Stimulated activated CD8-positive, alpha-beta memory T cell treated with anti-CD3 and anti-CD28 coated beads, Interleukin-15, amount 100 ng/mL, for 48 hours (primary cell): ENCODE data around the gene TPP2.

Experiments
- DNase-seq, 2 donors: peaks; one replicate each; pipeline ENCODE4 v3.0.0-alpha.2; 2020; ENCODE audit warnings: low read depth in 2 of 2

The TPP2 gene

DNA sequence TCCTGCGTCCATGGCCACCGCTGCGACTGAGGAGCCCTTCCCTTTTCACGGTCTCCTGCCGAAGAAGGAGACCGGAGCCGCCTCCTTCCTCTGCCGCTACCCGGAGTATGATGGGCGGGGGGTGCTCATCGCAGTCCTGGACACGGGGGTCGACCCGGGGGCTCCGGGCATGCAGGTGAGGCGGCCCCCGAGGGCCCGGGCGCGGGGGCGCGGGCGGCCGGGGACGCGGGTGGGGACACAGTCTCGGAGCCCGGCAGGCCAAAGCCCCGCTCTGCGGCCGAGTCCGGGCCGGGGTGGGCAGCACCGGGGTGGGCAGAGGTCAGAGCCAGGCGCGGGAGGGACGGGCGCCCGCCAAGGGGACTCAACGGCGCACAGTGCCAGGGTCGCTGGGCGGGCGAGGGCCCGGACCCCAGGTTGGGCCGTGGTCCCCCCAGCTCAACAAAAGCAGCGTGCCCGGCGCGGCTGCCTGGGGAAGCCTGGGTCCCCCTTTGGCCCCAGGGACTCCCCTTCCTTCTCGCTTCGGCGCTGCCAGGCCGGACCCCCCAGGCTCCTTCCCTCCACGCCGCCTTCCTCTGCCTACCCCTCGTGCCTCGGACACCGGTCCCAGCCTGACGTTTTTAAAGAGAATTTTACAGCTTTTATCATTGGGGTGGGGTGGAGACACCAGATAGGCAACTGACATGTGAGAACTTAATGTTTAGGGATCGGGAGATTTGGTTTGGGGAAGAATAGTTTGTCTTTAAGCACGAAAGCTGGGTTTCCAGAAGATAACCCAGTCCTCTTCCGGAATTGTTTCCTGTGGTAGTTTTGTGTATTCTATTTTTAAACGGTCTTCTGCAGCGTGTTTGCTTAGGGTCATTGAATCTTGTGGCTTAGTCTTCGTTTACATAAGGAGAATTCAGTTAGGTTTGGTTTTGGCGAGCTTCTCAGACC lies 509 bp downstream of the TPP2 start:
- no peak for DNase-seq

DNA sequence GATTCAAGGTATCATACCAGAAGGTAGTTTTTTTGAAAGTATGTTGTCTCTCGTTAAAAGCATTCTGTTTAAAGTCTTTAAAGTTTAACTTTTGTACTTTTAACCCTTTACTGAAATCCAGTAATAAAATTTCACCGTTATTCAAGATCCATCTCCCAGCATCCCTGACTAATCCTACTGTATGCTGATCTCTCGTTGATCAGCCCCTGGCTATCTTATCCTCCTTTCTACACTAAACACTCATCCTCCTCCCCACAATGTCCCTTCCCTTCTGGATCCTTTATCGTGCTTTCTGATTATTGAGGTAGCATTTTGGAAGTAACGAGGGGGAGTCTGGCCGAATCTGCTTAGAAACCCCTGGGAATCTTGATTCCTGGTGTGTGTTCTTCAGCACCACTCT lies 1.3 kb downstream of the TPP2 start:
- DNase-seq = no peak

DNA sequence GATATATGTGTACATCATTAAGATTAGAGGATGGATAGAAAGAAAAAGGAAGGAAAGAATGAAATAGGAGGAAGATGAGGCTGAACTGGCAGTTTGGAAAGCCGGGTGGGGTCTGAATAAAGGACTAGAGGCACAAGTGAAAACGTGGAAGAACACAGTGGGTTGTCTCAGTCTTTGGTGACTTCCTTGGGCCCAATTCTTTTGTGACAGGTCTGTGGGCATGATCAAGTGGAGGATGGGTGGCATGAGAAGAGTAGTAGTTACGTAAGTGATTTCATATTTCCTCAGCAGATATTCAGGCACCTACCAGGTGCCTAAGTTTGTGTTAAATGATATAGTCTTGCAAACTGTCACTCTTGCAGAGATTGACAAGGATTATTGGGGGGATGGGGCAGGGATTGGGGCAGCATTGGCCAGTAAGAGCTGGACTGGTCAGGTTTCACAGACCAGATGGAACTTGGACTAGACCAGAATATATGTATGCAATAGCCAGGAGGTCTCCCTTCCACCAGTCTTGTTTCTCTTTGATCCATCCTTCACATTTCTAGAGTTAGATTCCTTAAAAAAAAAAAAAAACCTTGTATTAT lies 2.7 kb downstream of the TPP2 start:
- no peak for DNase-seq

DNA sequence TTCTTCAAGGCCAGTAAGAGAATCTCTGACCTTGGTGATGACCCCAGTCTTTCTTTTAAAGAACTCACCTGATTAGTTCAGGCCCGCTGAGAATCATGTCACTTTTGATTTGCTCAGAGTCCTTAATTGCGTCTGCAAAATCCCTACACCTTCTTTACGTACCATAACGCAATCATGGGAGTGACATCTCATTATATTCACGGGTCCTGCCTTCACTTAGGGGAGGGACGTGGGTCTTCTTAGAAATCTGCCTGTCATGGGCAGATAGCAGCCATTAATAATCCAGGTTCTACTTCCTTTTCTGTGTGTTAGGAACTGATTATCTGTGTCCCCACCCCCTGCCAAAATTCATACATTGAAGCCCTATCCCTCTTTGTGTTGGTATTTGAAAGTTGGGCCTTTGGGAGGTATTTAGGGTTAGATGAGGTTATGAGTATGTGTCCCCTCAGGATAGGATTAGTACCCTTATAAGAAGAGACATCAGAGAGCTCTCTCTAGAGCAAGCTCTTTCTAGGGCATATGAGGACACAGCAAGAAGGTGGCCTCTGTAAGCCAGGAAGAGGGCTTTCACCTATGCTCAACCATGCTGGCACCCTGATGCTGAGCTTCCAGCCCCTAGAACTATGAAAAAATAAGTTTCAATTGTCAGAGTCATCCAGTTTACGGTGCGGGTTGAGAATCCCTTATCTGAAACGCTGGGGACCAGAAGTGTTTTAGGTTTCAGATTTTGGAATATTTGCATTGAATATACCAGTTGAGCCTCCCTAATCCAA lies 9.9 kb downstream of the TPP2 start:
- no peak for DNase-seq

DNA sequence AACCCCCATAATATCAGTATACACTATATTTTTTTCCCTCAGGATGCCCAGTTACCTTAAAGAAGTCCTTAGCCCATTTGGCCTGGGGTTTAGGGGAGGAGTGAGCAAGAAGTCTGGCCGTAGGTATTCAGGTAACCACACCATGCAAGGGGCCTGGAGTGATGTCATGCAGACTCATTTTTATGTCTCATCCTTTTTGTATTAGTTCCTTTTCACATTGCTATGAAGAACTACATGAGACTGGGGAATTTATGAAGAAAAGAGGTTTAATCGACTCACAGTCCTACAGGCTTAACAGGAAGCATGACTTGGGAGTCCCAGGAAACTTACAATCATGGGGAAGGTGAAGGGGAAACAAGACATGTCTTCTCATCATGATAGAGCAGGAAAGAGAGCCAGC lies 12.2 kb downstream of the TPP2 start:
- DNase-seq = no peak

DNA sequence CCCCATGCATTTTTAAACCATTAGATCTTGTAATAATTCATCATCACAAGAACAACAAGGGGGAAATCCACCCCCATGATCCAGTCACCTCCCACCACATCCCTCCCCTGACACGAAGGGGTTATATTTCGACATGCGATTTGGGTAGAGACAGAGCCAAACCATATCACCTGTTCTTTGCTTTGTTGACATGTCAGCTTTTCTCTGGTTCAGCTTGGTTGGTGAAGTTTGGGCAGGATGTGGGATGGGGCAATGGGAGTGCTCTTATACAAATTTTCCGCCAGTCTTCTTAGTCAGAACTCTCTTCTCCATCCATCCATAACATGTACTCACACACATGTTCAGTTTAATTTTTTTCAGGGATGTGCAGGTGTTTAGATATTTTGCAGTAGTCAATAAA lies 12.9 kb downstream of the TPP2 start:
- no peak for DNase-seq

DNA sequence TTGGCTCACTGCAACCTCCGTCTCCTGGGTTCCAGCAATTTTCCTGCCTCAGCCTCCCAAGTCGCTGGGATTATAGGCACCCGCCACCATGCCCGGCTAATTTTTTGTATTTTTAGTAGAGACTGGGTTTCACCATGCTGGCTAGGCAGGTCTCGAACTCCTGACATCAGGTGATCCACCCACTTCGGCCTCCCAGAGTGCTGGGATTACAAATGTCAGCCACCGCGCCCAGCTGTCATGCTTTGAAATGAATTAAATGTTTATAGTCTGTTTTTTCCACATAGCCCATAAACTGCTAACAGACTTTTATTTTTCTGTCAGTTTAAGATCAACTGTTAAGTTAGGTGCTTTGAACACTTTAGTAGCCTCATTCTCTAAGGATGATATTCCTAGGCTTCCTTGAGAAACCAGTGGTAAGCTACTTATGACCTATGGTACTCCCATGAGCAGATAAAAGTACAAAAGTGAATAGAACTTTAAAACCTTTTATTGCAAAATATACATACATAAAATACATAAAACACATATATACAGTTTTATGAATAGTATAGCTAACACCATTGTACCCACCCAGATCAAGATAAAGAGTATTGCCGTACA lies 13.6 kb downstream of the TPP2 start:
- DNase-seq = no peak

DNA sequence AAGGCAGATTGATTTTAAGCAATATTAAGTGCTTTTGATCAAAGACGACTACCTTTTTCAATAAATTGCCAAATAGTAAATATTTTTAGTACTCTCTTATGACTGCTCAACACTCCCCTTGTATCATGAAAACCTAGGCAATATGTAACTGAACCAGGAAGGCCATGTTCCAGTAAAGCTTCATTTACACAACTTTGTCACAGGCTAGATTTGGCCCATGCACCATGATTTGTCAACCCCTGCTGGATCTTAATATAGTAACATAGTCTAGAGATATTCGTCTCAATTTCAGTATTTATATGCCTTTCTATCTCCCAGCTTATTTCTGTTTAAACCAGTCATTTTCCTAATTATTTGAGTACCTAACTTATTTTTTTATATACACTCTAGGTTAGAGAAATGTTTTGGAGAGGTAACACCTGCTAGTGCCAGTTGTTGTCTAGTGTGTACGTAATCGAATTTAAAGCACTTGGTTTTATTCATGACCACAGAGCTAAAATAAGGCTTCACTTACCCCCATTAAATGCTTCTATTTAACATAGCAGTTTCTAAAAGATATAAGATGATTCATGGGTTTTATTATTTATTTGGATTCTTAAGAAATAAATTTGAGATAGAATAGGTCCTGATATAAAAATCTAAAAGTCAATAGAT lies 21.0 kb downstream of the TPP2 start:
- no peak for DNase-seq

DNA sequence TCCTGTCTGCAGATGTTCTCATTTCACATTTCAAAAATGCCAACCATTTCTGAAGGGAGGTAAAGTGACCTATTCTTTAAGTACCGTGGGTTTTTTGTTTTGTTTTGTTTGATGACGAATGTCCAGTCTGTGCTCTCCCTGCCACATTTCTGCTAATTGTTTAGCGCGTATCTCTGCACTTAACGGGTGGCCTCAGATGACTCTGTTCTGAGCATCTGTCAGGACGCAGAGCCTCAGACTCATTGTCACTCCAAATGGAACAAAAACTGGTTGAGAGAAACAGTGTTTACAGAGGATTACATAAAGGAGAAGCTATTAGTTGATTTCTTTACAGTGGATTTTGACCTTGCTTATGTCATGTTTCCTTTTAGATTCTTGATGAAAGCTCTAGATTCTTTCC lies 23.7 kb downstream of the TPP2 start:
- DNase-seq = no peak

DNA sequence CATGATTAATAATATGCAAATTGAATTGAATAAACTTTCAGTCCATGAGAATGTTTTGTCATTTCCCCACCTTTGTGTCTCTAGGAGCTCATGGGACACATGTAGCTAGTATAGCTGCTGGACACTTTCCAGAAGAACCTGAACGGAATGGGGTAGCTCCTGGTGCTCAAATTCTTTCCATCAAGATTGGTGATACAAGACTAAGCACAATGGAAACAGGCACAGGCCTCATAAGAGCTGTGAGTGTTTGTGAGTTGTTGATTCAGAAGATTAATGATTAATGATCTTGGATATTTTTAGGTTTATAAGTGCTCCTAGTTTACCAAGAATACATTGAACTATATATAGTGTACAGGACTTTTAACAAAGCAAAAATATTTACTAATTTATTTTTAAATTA lies 30.1 kb downstream of the TPP2 start:
- DNase-seq = no peak

DNA sequence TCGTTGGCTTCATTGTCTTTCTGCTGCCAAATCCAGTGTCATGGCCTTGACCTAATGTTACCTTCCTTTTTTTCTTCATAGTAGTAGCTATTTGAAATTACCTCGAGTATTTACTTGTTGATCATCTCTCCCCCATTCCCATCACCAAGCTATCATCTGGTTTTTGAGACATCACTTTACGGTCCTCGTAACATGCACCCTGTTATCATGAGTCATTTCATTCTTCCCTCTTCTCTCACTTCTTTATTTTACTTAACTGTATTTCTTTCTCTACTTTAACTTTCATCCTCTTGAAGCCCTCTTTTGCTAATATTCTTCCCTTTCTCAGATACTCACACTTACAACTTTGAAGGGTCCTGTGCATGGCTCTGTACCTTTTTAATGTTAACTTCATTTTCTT lies 31.8 kb downstream of the TPP2 start:
- no peak for DNase-seq

DNA sequence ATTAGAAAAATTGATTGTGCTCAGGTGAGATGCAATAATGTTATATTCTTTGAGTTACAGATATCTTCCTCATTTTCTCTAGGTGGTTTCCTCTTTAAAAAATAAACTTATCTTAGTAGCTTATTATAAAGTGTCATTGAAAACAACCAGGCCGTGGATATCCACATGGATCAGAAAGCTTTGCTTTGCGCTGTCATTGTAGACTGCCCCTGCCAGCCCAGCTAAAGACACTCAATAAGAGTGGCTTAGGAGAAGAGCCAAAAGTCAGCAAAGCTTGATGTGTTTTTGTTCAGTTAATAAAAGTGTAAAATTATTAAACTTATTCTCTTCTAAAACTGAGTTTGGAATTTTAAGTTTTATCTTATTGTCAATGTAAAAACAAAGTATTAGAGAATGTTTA lies 34.4 kb downstream of the TPP2 start:
- no peak for DNase-seq

DNA sequence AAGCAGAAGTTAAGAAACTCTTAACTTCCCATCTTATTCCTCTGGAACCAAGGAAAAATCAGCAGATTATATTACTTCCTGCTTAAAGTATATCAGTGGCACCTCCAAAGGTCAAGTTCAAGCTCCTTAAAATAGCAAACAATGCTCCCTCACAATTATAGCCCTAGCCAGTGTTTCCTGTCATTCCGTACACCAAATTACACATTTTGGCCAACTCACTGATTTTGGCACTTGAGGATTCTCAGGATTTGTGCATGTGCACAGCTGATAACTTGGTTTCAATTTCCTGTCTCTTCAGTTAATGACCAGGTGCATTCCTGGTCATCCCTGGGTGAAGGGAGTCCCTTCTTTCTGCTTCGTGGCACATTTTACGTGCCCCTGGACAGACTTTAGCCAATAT lies 42.0 kb downstream of the TPP2 start:
- DNase-seq = no peak

DNA sequence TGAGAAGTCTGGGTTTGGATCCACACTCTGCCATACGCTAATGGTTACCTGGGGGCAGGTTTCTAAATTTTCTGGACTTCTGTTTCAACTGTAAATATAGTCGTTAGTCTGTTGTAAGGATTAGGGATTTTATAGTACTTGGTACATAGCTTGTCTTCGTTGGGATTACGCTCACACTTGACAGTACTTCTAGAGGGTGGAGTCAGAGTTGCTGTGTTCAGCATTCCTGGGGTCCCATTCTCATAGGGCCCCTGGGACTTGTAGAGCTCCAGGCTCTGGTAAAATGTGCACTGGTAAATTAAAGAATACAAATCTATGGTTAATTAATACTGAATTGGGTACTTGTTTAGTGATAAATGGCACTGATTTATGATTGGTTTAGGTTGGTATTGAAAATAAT lies 45.2 kb downstream of the TPP2 start:
- no peak for DNase-seq

DNA sequence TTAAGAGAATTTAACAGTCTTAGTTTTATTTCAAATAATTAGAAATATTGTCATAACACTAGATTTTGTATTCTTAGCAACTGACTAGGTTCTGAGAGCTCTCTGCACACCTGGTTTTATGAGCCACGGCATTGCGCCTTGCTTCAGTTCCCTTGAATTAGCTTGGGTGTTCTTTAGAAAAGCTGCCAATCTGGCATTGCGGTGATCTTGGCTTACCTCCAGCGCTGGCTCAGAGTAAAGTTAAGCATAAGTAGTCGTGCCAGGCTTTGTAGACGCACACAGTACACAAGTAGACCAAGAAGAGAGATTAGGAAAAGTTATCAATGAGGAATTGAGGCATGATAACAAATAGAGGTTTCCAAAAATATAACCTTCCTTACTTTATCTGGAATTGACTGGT lies 45.7 kb downstream of the TPP2 start:
- DNase-seq = no peak

DNA sequence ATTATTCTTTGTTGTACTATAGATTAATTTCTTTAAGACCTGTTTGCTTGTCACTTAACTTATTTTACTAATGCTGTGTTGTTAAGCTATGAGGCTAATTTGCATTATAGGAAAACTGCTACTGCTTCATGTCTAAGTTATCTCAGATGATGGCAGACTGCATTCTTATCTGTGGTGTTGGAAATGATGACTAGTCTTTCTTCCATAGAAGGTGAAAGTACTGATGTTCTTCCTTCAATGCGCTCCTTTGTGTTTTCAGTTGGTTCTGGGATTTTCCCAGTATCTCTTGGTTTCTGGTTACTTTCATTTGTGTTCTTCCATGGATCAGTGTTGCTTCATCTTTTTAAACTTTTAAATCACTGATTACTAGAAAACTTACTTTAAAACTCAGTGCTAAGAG lies 46.9 kb downstream of the TPP2 start:
- no peak for DNase-seq

DNA sequence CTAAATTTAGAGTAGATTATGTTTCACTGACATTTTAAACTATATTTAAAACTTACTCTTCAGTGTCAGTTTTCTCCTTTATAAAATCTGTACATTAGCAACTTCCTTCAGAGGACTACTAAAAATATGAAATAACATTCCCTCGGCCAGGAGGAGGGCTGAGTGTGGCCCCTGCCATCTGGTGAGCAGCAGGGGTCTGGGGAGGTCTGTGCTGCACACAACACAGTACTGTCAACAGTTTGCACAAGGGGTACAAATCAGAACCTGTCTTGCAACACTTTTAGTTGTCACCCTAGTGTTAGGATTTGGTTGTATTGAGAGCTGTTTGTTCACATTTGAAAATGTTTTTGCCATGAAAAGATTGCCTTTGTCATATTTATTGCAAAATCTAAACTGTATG lies 48.9 kb downstream of the TPP2 start:
- no peak for DNase-seq

DNA sequence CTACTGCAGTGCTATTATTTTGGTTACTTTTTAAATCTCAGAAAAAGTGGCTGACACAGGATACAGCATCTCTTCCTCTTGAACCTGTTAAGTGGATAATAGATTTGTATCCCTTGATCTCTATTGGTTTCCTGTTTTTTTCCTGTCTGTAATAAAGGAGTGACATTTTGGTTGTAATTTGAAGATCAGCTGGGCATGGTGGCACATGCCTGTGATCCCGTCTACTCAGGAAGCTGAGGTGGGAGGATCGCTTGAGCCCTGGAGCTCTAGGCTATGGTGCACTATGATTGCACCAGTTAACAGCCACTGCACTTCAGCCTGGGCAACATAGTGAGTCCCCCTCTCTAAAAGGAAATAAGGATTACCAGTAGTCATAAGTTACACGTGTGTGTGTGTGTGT lies 51.3 kb downstream of the TPP2 start:
- DNase-seq = no peak

DNA sequence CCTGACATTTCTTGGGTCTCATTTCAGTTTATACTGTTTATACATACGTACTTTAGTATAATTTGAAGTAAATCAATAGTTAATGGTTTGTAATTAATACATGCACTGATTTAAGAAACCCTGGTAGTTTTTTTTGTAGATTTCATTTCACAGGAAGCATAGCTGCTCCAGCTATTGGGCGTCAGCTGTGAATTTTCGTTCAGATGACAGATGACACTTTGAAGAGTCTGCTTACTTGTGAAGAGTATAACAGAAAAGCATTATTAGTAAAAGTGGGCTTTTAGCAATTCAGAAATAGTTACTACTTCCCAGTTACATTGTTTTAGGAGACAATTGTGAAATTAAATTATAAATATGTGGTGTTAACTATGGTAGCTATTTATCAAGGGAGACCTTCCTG lies 53.7 kb downstream of the TPP2 start:
- no peak for DNase-seq

DNA sequence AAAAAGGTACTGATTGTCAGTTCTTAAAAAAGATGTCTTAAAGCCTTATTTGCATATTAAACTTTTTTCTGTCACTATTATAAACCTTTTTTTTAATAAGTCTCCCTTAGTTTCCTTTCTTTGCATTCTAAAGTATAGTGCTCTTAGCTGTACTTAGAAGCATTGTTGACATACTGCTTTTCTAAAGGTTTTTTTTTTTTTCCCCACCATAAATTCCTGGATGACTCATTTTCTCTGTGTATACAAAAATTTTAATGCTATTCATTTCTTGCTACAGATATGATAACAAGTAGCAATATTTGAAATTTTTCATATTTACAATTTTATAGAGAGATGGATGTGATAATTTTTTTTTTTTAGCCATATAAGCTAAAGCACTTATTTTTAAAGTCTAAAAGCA lies 54.6 kb downstream of the TPP2 start:
- no peak for DNase-seq

DNA sequence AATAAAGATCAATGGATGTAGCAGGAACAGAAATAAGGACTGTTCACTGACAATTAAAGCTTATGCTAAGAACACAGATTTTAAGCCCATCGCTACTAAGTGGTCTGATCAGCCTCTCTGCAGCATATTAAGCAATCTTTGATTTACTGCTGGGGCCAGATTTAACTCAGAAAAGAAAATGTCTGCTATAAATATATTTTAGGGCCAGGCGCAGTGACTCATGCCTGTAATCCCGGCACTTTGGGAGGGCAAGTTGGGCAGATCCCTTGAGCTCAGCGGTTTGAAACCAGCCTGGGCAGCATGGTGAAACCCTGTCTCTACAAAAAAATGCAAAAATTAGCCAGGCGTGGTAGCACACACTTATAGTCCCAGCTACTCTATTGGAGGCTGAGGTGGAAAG lies 55.1 kb downstream of the TPP2 start:
- DNase-seq = no peak

DNA sequence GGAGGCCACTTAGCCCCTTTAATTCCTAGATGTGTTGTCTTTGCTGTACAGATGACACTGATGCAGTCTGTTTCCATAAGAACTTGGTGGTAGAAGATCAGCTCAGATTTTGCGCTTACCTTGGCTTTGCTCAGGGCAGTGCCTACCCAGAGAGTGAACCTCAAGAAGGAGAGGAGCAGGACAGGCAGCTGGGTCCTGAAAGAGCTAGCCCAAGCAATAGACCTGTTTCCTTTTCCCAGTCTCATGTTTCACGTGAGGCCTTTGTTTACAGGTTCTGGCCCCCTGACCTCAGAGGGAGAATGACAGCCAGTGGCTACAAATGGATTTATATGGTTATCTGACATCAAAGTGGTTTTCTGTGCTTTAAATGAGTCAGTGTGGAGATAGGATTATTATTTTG lies 58.0 kb downstream of the TPP2 start:
- DNase-seq = no peak
